PC-3 (cell line): ENCODE results near the gene CYP2A7.
"Not testable (repeated sequence)": the region's sequence is repeated elsewhere in the genome, so short reads cannot be mapped to it uniquely, and the experiment has no call there.

ENCODE experiments used
- CTCF ChIP-seq: fragments of 300-600 bp; sonication (generic); conservative IDR thresholded peaks from 2 replicates; pipeline ENCODE4 v1.5.1; 2017; ENCODE audit warnings: antibody characterized with exemption, low read depth, mild to moderate bottlenecking, low read length
- EZH2phosphoT487 ChIP-seq: fragments of 300-600 bp; sonication (generic); IDR thresholded peaks from 2 replicates; pipeline ENCODE4 v1.6.1; 2018; ENCODE audit warnings: mild to moderate bottlenecking, antibody characterized with exemption, low read length, borderline replicate concordance

GRCh38 chr19:40904673-40905156 lies 22.7 kb upstream of the CYP2A7 start:
- not testable (repeated sequence) for TF ChIP-seq CTCF, EZH2phosphoT487
